HepG2 (cell line): Measurements from ENCODE around the gene C5. TPM values are rescaled to one million over a fixed set of nuclear protein-coding genes. Genes with fewer than 3 reads are reported as not detected.

Experiments used
- CBFB ChIP-seq: sonication (generic); formaldehyde crosslinking; IDR thresholded peaks from 2 replicates; pipeline ENCODE4 v1.4.0; 2020; ENCODE audit warnings: missing genetic modification reagents
- HMGA1 ChIP-seq: sonication (generic); formaldehyde crosslinking; conservative IDR thresholded peaks from 2 replicates; pipeline ENCODE4 v1.4.0; 2020; ENCODE audit warnings: missing genetic modification reagents
- HNRNPL ChIP-seq: fragments of 200-400 bp; formaldehyde crosslinking; IDR thresholded peaks from 2 replicates; pipeline ENCODE4 v1.6.1; 2017; ENCODE audit warnings: mild to moderate bottlenecking, low read depth, low read length
- LCORL ChIP-seq, 2 experiments: fragments of 450-650 bp in 1 of 2; sonication (generic) in 1 of 2; formaldehyde crosslinking in 1 of 2; IDR thresholded peaks; 2 replicates each; pipeline versions ENCODE4 v1.5.0 to v1.6.1; 2017 to 2020; ENCODE audit warnings: antibody characterized with exemption in 1 of 2, missing genetic modification reagents in 1 of 2
- MAZ ChIP-seq, 2 experiments: sonication (generic) in 1 of 2; formaldehyde crosslinking in 1 of 2; IDR thresholded peaks; 2 replicates each; pipeline versions ENCODE4 v1.5.0 to v1.6.1; 2012 to 2020; ENCODE audit warnings: low read depth in 2 of 2, mild to moderate bottlenecking in 2 of 2, borderline replicate concordance in 1 of 2, improper control_type of control experiment in 1 of 2, low read length in 1 of 2, missing genetic modification reagents in 1 of 2, moderate library complexity in 1 of 2
- SALL2 ChIP-seq: sonication (generic); formaldehyde crosslinking; IDR thresholded peaks from 2 replicates; pipeline ENCODE4 v1.8.1; 2023; ENCODE audit warnings: mild to moderate bottlenecking, missing genetic modification reagents, inconsistent platforms
- SP1 ChIP-seq, 2 experiments: fragments of 450-650 bp in 1 of 2; sonication (generic) in 1 of 2; formaldehyde crosslinking in 1 of 2; IDR thresholded peaks; 2 replicates each; pipeline versions ENCODE4 v1.4.0 to v1.6.1; 2016 to 2020; ENCODE audit warnings: missing genetic modification reagents in 1 of 2
- TMF1 ChIP-seq: sonication (generic); formaldehyde crosslinking; IDR thresholded peaks from 2 replicates; pipeline ENCODE4 v1.8.1; 2022; ENCODE audit warnings: low read depth, missing genetic modification reagents
- ZFP36L2 ChIP-seq: sonication (generic); formaldehyde crosslinking; IDR thresholded peaks from 2 replicates; pipeline ENCODE4 v1.4.0; 2020; ENCODE audit warnings: missing genetic modification reagents
- ZFP62 ChIP-seq: sonication (generic); formaldehyde crosslinking; IDR thresholded peaks from 2 replicates; pipeline ENCODE4 v1.4.0; 2020; ENCODE audit warnings: missing genetic modification reagents
- ZNF546 ChIP-seq: sonication (generic); formaldehyde crosslinking; conservative IDR thresholded peaks from 2 replicates; pipeline ENCODE4 v1.8.1; 2023; ENCODE audit warnings: mild to moderate bottlenecking, missing genetic modification reagents
- ZNF775 ChIP-seq: sonication (generic); formaldehyde crosslinking; IDR thresholded peaks from 2 replicates; pipeline ENCODE4 v1.4.0; 2020; ENCODE audit warnings: missing genetic modification reagents, mild to moderate bottlenecking, moderate library complexity, borderline replicate concordance
- polyA plus RNA-seq, 8 experiments: library from polyadenylated mRNA; depleted of rRNA in 3 of 8; stranded (reverse) in 7 of 8; unstranded in 1 of 8; fragments of >200 nt; fragmentation: Illumina TruSeq in 4 of 8; extraction: Trizol in 4 of 8; gene quantifications; 2 replicates each; pipeline versions ENCODE4 v1.2.1 to v1.2.3, GENCODE V29; 2011 to 2016; ENCODE audit warnings: low read depth in 4 of 8, missing spikeins in 1 of 8, mixed read lengths in 1 of 8; ENCODE audit not compliant: insufficient read depth in 1 of 8
- total RNA-seq, 5 experiments: library from RNA; depleted of rRNA; stranded (reverse); fragments of >200 nt; fragmentation: Illumina TruSeq; extraction: Trizol; gene quantifications; 2 replicates each; pipeline ENCODE4 v1.2.3, GENCODE V29; 2016; ENCODE audit warnings: low read depth in 1 of 5
- TF ChIP-seq, protein P1 (sequence below): sonication (generic); formaldehyde crosslinking; IDR thresholded peaks from 2 replicates; pipeline ENCODE4 v1.4.0; 2020; ENCODE audit warnings: missing genetic modification reagents, borderline replicate concordance
- TF ChIP-seq, protein P2 (sequence below): sonication (generic); IDR thresholded peaks from 2 replicates; pipeline ENCODE4 v1.6.1; 2016; ENCODE audit warnings: low read depth, borderline replicate concordance
- TF ChIP-seq, protein P3 (sequence below): sonication (generic); formaldehyde crosslinking; IDR thresholded peaks from 2 replicates; pipeline ENCODE4 v1.5.0; 2020; ENCODE audit warnings: mild to moderate bottlenecking, missing genetic modification reagents
- TF ChIP-seq, protein P4 (sequence below): sonication (generic); formaldehyde crosslinking; IDR thresholded peaks from 2 replicates; pipeline ENCODE4 v1.5.0; 2020; ENCODE audit warnings: missing genetic modification reagents
- TF ChIP-seq, protein P5 (sequence below): sonication (generic); formaldehyde crosslinking; IDR thresholded peaks from 2 replicates; pipeline ENCODE4 v1.8.0; 2022; ENCODE audit warnings: missing genetic modification reagents, mild to moderate bottlenecking, inconsistent platforms, borderline replicate concordance
- TF ChIP-seq, protein P6 (sequence below): fragments of 450-650 bp; IDR thresholded peaks from 2 replicates; pipeline ENCODE4 v1.6.1; 2016

The C5 gene
- total and polyA plus RNA-seq, 2 of the 13 experiments (the other 11 are each of a cell fraction or from before 2014, with no cell fraction given) = 57.6 to 192 TPM

DNA sequence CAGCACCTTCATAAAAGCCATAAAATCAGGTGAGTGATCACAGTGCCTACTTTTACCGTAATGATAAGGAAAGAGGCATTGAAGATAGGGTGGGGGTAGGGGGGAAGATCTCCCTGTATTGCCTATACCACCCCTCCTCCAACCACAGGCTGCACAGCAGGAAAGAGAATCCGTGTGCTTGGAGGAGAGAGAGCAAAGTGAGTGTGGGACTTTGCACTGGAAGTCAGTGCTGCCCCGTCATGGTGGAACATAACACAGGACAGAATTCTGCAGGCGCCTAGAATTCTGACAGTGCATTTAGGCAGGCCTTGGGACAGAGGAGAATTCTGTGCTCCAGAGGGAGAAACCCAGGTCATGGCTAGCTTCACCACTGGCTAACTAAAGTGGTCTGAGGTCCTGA, 3.5 kb upstream of the C5 start (continued):
- TF ChIP-seq, protein P1, sequence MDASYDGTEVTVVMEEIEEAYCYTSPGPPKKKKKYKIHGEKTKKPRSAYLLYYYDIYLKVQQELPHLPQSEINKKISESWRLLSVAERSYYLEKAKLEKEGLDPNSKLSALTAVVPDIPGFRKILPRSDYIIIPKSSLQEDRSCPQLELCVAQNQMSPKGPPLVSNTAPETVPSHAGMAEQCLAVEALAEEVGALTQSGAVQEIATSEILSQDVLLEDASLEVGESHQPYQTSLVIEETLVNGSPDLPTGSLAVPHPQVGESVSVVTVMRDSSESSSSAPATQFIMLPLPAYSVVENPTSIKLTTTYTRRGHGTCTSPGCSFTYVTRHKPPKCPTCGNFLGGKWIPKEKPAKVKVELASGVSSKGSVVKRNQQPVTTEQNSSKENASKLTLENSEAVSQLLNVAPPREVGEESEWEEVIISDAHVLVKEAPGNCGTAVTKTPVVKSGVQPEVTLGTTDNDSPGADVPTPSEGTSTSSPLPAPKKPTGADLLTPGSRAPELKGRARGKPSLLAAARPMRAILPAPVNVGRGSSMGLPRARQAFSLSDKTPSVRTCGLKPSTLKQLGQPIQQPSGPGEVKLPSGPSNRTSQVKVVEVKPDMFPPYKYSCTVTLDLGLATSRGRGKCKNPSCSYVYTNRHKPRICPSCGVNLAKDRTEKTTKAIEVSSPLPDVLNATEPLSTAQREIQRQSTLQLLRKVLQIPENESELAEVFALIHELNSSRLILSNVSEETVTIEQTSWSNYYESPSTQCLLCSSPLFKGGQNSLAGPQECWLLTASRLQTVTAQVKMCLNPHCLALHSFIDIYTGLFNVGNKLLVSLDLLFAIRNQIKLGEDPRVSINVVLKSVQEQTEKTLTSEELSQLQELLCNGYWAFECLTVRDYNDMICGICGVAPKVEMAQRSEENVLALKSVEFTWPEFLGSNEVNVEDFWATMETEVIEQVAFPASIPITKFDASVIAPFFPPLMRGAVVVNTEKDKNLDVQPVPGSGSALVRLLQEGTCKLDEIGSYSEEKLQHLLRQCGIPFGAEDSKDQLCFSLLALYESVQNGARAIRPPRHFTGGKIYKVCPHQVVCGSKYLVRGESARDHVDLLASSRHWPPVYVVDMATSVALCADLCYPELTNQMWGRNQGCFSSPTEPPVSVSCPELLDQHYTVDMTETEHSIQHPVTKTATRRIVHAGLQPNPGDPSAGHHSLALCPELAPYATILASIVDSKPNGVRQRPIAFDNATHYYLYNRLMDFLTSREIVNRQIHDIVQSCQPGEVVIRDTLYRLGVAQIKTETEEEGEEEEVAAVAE = peak; percentile 58; the same call in 1 of the 2 replicates
- TF ChIP-seq, protein P2, sequence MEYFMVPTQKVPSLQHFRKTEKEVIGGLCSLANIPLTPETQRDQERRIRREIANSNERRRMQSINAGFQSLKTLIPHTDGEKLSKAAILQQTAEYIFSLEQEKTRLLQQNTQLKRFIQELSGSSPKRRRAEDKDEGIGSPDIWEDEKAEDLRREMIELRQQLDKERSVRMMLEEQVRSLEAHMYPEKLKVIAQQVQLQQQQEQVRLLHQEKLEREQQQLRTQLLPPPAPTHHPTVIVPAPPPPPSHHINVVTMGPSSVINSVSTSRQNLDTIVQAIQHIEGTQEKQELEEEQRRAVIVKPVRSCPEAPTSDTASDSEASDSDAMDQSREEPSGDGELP = peak; percentile 22; the same call in 1 of the 2 replicates
- TF ChIP-seq ZFP62 (CRISPR knock-in tag) = no peak
- TF ChIP-seq, protein P3, sequence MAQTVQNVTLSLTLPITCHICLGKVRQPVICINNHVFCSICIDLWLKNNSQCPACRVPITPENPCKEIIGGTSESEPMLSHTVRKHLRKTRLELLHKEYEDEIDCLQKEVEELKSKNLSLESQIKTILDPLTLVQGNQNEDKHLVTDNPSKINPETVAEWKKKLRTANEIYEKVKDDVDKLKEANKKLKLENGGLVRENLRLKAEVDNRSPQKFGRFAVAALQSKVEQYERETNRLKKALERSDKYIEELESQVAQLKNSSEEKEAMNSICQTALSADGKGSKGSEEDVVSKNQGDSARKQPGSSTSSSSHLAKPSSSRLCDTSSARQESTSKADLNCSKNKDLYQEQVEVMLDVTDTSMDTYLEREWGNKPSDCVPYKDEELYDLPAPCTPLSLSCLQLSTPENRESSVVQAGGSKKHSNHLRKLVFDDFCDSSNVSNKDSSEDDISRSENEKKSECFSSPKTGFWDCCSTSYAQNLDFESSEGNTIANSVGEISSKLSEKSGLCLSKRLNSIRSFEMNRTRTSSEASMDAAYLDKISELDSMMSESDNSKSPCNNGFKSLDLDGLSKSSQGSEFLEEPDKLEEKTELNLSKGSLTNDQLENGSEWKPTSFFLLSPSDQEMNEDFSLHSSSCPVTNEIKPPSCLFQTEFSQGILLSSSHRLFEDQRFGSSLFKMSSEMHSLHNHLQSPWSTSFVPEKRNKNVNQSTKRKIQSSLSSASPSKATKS (CRISPR knock-in tag) = no peak
- no peak for TF ChIP-seq CBFB
- TF ChIP-seq SP1 (IDR thresholded peaks at IDR 0.05) = no peak
- no peak for TF ChIP-seq SP1 (CRISPR knock-in tag; IDR thresholded peaks at IDR 0.05)
- no peak for TF ChIP-seq TMF1
- TF ChIP-seq, protein P4, sequence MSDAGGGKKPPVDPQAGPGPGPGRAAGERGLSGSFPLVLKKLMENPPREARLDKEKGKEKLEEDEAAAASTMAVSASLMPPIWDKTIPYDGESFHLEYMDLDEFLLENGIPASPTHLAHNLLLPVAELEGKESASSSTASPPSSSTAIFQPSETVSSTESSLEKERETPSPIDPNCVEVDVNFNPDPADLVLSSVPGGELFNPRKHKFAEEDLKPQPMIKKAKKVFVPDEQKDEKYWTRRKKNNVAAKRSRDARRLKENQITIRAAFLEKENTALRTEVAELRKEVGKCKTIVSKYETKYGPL (CRISPR knock-in tag) = no peak
- TF ChIP-seq LCORL (IDR thresholded peaks at IDR 0.05) = no peak
- TF ChIP-seq LCORL (CRISPR knock-in tag; IDR thresholded peaks at IDR 0.05) = peak; percentile 89
- TF ChIP-seq, protein P5, sequence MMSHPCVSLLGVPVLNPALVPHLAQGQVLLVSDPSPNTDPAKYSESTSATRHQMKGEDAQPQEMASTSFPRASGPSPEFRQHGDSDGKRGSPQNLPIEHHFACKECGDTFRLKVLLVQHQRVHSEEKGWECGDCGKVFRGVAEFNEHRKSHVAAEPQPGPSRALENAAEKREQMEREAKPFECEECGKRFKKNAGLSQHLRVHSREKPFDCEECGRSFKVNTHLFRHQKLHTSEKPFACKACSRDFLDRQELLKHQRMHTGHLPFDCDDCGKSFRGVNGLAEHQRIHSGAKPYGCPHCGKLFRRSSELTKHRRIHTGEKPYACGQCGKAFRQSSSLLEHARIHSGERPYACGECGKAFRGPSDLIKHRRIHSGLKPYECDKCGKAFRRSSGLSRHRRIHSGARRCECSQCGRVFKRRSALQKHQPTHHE = no peak
- TF ChIP-seq ZNF775 (CRISPR knock-in tag) = peak; percentile 50; the same call in 1 of the 2 replicates
- TF ChIP-seq HNRNPL = no peak
- TF ChIP-seq, protein P6, sequence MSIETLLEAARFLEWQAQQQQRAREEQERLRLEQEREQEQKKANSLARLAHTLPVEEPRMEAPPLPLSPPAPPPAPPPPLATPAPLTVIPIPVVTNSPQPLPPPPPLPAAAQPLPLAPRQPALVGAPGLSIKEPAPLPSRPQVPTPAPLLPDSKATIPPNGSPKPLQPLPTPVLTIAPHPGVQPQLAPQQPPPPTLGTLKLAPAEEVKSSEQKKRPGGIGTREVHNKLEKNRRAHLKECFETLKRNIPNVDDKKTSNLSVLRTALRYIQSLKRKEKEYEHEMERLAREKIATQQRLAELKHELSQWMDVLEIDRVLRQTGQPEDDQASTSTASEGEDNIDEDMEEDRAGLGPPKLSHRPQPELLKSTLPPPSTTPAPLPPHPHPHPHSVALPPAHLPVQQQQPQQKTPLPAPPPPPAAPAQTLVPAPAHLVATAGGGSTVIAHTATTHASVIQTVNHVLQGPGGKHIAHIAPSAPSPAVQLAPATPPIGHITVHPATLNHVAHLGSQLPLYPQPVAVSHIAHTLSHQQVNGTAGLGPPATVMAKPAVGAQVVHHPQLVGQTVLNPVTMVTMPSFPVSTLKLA = no peak
- no peak for TF ChIP-seq SALL2 (CRISPR knock-in tag)
- 0 out of 2 replicates have a peak, but pooled peaks have one; percentile 46 for TF ChIP-seq MAZ (IDR thresholded peaks at IDR 0.05; ENCODE audit: borderline replicate concordance, low read depth, low read length)
- TF ChIP-seq MAZ (CRISPR knock-in tag; IDR thresholded peaks at IDR 0.05; ENCODE audit: low read depth) = no peak
- no peak for TF ChIP-seq HMGA1 (CRISPR knock-in tag)
- TF ChIP-seq ZNF546 (CRISPR knock-in tag) = no peak
- TF ChIP-seq ZFP36L2 = no peak
